ENCODE data around the gene PTPRT. TPM values are rescaled to one million over a fixed set of nuclear protein-coding genes. Genes with fewer than 3 reads are reported as not detected.

PTPRT gene
- polyA plus RNA-seq, 1 experiment, result not detected

DNA sequence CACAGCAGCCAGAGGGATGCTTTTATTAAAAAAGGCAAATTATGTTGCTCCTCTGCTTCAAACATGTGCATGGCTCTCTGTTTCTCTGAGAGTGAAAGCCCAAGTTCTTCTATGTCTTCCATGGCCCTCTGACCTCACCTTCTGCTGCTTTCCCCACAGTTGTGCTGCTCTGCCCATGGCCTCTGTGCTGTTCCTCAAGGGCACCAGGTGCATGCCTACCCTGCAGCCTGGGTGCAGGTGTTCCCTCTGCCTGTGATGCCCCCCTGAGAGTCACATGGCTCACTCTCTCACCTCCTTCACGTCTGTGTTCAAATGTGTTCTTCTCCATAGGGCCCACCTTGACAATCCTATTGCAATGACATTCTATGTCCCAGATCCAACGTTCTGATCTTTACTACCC, 1094.5 kb downstream of the PTPRT start:
- Histone ChIP-seq H3K27me3 (ENCODE audit: control insufficient read depth, insufficient read depth, low read length) (no peaks in the 10 kb centered on the region), H3K4me3 (ENCODE audit: low read depth, low read length) (no peak overlapping the region), H3K36me3 (ENCODE audit: control insufficient read depth, insufficient read depth, low read length) (no peaks in the 10 kb centered on the region)
- CTCF ChIA-PET, result no interaction called here
- no peak for DNase-seq (ENCODE audit: low read depth)
- POLR2A ChIA-PET, result no interaction called here
- TF ChIP-seq, protein P1, sequence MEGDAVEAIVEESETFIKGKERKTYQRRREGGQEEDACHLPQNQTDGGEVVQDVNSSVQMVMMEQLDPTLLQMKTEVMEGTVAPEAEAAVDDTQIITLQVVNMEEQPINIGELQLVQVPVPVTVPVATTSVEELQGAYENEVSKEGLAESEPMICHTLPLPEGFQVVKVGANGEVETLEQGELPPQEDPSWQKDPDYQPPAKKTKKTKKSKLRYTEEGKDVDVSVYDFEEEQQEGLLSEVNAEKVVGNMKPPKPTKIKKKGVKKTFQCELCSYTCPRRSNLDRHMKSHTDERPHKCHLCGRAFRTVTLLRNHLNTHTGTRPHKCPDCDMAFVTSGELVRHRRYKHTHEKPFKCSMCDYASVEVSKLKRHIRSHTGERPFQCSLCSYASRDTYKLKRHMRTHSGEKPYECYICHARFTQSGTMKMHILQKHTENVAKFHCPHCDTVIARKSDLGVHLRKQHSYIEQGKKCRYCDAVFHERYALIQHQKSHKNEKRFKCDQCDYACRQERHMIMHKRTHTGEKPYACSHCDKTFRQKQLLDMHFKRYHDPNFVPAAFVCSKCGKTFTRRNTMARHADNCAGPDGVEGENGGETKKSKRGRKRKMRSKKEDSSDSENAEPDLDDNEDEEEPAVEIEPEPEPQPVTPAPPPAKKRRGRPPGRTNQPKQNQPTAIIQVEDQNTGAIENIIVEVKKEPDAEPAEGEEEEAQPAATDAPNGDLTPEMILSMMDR (IDR thresholded peaks at IDR 0.05; ENCODE audit: insufficient read depth, low read depth, low read length), result no peak

DNA sequence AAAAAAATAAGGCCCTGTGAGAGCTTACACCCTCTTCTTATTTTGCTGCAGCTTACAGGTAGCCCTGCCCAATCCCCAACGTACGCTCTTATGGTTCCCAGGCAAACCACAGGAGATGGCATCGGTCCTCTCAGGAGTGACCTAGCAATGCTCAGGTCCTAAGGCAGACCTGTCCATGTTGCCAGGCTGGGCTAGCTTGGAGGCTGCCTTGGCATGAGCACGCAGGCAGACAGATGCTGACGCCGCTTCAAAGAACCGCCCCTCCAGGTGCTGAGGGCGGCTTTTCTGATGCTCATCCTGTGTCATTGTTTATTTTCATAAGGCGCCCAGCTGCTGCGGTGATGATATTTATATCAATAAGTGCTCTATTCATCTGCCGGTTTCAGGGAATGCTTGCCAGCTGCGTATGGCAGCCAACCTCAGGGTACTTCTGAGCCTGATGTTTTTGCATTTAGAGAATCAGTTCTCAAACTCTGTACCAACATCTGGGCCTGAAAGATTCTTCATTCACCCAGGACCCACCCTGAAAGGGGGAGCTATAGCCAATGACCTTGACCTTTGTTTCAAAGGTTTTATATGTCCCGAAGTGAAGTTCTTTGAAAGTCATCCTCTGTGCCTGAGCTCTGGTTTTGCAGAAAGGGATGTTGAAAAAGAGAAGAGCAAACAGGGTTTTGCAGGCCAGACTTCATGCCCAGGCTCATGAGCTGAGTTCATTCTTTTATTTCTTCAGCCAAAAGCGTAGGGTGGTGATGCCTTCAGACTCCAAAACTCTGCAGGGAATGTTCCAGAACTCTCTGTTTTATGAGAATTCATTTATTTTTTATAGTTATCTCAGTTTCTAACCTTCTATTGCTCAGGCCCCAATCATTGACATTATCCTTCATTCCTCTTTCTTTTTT, 1095.9 kb downstream of the PTPRT start:
- POLR2A ChIA-PET, result no interaction called here
- no peaks in the 10 kb centered on the region for H3K36me3 ChIP-seq (ENCODE audit: control insufficient read depth, insufficient read depth, low read length)
- CTCF ChIA-PET, result no interaction called here
- no peaks in the 10 kb centered on the region for H3K27me3 ChIP-seq (ENCODE audit: control insufficient read depth, insufficient read depth, low read length)
- DNase-seq (ENCODE audit: low read depth), result no peak
- H3K4me3 ChIP-seq (ENCODE audit: low read depth, low read length), result no peak overlapping the region
- TF ChIP-seq, protein P1 (IDR thresholded peaks at IDR 0.05; ENCODE audit: insufficient read depth, low read depth, low read length), result no peak

DNA sequence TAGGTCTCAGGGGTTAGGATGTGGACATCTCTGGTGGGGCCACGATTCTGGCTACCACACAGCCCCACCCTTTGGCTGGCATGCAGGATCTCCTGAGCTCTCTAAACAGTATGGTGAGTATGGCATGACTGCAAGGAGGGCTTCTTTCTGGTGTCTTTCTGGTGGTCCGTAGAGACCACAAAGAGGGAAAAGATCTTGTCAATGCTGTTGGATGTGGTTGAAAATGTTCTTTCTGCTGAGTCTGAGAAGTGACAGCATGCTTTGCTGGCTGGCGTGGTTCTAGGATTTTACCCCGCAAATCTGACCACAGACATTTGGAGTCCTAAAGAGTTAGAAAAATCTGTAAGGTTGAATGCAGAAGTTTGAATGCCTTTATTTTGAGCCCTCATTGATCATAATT, 1096.7 kb downstream of the PTPRT start:
- ChIA-PET CTCF (no interaction called here), POLR2A (no interaction called here)
- no peaks in the 10 kb centered on the region for H3K36me3 ChIP-seq (ENCODE audit: control insufficient read depth, insufficient read depth, low read length)
- DNase-seq (ENCODE audit: low read depth), result no peak
- no peaks in the 10 kb centered on the region for H3K27me3 ChIP-seq (ENCODE audit: control insufficient read depth, insufficient read depth, low read length)
- TF ChIP-seq, protein P1 (IDR thresholded peaks at IDR 0.05; ENCODE audit: insufficient read depth, low read depth, low read length), result no peak
- H3K4me3 ChIP-seq (ENCODE audit: low read depth, low read length), result no peak overlapping the region

DNA sequence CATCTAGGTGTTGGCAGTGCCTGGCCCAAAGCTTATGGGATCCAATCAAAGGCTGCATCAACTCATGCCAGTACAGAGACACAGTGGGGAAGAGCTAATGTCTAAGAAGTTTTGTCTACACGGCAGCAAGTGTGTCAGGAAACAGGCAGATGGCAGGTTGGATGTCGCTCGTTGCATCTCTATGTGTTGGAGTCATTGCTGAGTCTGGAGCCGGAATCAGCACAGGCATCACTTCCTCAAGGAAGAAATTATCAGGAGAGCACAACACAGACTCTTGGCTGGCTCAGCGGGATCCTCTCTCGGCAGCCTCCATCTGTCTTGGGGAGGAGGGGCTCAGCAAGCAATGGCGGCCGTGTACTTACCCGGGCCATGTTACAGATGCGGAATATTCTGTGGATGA, 1104.3 kb downstream of the PTPRT start:
- TF ChIP-seq, protein P1 (IDR thresholded peaks at IDR 0.05; ENCODE audit: insufficient read depth, low read depth, low read length), result no peak
- no peaks in the 10 kb centered on the region for H3K27me3 ChIP-seq (ENCODE audit: control insufficient read depth, insufficient read depth, low read length)
- POLR2A ChIA-PET, result no interaction called here
- CTCF ChIA-PET, result no interaction called here
- H3K4me3 ChIP-seq (ENCODE audit: low read depth, low read length), result no peak overlapping the region
- DNase-seq (ENCODE audit: low read depth), result no peak
- H3K36me3 ChIP-seq (ENCODE audit: control insufficient read depth, insufficient read depth, low read length), result no peaks in the 10 kb centered on the region

DNA sequence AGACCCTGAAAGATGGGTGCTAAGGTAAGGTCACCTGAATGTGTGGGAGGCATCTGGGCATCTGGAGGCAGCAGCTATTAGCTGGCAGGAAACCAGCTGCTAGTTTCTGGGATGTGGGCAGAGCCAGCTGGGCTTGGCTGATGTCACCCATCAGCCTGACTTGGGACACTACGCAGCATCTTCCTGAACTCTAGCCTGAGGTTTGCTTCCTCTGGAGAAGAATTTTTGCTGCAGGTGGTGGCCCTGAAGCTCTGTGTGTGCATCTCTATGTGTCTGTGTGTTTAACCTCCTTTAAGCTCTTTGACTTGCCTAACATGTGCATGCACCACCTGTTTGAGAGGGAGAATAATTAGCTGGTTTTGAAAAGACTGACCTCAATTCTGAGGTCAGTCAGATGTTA, 1106.4 kb downstream of the PTPRT start:
- Histone ChIP-seq H3K4me3 (ENCODE audit: low read depth, low read length) (no peak overlapping the region), H3K36me3 (ENCODE audit: control insufficient read depth, insufficient read depth, low read length) (no peaks in the 10 kb centered on the region), H3K27me3 (ENCODE audit: control insufficient read depth, insufficient read depth, low read length) (no peaks in the 10 kb centered on the region)
- CTCF ChIA-PET, result no interaction called here
- no peak for DNase-seq (ENCODE audit: low read depth)
- POLR2A ChIA-PET, result no interaction called here
- TF ChIP-seq, protein P1 (IDR thresholded peaks at IDR 0.05; ENCODE audit: insufficient read depth, low read depth, low read length), result no peak

Measured in BJ (cell line).